Fibroblast of skin of right biceps (primary cell): Measurements from ENCODE around the gene SDHAF3.

Source experiments
- DNase-seq: peaks from one replicate; pipeline ENCODE4 v3.0.0-alpha.2; 2013

Gene SDHAF3

GRCh38 chr7:97224316-97224715 is 106.8 kb downstream of the SDHAF3 start:
- DNase-seq, result no peak

GRCh38 chr7:97226541-97226940 is 109.0 kb downstream of the SDHAF3 start:
- no peak for DNase-seq
